GM18858 (cell line): Measurements from ENCODE around the gene DOCK2.

ENCODE experiments used
- ATAC-seq: cut with Tn5 transposase; IDR thresholded peaks from one replicate; pipeline ENCODE4 v1.9.1; 2021; ENCODE audit not compliant: unreplicated experiment

The DOCK2 gene

DNA sequence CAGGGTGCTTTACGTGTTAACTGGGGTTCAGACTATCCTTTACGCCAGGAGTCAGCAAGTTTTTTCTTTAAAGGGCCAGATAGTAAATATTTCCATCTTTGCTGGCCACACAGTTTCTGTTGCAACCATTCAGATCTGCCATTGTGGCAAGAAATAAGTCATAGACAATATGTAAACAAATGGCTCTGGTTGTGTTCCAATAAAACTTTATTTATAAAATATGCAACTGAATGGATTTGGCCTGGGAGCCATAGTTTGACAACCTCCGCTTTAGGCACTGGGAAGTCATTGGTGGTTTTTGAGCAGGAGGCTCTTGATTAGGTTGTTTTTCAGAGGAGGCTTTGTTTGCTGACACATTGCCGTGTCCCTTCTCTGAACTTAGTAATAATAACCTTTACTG is 252.5 kb downstream of the DOCK2 start:
- ATAC-seq, result no peak

DNA sequence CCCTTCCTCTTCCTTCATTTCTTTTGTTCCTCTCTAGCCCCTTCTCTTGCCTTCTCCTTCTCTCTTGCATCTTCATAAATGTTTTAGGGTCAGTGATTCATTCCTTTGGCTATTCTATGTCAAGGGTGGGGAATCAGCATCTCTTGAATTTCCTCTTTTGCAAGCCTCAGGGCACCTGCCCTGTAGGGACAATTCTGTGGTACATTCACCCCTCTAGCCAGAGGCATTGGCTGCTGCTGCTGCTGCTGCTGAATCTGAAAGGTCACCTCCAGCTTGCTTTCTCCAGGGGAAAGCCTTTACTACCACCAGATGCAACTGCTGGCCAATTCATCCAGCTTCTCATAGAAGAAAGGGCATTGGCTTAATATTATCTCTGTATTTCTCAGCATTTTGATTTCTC is 255.9 kb downstream of the DOCK2 start:
- no peak for ATAC-seq

DNA sequence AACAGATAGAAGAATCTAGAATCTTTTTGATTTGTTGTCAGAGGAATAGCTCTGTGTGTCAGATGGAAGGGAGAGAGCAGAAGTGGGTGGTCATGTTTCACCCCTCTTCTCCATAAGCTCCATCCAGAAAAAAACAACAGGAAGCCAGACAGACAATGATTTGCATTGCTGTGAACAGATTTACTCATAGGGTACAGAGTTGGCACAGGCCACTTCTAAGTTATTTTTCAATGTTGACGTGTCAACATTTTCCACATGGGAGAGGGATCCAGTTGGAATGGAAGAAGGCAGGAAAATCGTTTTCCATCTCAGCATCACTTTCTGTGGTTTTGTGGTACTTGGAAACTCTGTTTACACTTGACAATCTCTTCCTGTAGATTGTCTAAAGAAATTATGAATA is 256.5 kb downstream of the DOCK2 start:
- no peak for ATAC-seq

DNA sequence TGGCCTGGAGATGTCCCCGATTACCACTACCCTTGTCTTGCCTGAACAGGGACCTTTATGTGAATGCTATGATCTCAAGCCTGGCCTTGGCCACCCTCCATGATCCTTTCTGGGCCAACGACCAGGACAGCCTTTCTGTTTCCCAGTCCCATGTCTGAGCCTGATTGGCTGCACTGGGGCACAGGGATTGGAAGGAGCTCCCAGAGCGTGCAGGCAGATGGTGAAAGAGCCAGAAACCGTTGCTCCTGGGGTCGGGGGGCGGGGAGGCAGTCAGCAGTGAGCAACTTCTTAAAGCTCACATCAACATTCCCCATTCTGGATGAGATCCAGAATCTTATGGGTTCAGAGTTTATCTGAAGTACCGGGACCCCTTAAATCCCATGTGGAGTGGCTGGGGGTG is 258.9 kb downstream of the DOCK2 start:
- no peak for ATAC-seq

DNA sequence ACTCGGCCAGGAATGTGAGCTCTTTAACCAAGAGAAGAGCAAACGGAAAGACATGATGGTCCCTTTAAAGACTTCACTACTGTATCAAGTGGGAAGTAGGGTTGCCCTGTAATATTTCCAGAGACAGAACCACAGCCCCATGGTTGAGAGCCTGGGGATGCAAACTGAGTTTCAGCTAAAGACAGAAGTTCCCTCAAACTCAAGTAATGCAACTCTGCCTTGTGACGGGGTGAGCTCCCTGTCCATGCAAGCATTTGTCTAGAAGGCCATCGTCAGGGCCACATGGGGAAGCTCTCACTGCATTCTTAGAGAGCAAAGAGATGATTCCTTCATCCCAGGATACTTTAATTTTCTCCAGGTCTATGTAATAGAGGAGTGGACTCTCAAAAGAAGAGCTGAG is 260.4 kb downstream of the DOCK2 start:
- no peak for ATAC-seq

DNA sequence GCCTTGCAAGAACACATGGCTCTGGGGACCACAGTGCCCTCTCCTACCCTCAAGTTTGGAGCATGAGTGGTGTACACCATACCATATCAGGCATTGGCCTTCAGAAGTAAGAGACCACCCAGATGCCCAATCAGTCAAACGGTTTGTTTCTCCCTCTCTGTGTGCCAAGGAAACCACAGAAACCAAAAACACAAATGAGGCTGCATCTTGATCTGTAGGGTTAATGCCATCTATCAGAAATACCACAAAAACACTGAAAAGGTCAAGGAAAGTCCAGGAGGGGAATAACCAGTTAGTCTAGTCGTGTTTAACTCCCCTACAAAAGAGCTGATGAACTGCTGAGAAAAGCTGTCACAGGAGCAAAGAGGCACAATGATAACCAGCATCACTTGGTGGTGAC is 264.8 kb downstream of the DOCK2 start:
- no peak for ATAC-seq

DNA sequence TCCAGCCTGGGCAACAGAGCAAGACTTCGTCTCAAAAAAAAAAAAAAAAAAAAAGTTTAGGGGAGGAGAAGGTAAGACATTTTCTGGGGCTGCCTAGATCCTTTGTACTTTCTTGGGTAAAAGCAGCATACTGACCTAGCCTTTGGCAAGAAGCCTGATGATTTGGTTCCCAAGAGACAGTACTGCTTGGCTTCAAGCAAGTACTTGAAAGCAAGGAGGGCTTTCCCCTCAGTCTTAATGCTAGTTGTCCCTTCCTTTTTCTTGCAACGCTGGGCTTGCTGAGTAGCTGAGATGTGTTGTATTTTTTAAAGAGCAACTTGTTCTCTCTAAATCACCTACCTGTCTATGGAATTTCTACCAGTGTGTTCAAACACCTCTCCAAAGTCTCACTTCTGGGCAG is 267.0 kb downstream of the DOCK2 start:
- no peak for ATAC-seq

DNA sequence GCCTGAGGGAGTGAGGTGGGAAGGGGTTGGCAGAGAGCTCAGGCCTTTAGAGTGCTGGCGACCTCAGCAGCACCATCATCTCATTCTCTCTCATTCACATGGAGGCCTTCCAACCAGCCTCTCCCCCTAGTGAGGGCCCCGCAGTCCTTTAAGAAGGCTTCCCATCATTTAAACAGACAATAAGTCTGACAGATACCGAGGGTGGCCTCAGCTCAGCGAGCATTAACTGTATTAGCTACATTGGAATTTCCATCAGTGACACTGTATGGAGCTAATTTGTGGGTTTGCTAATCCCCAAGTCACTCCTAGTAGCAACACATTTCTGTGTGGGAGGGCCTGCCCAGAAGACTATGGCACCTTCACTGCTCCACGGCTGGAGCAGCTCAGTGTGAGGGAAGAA is 267.4 kb downstream of the DOCK2 start:
- ATAC-seq, result no peak

DNA sequence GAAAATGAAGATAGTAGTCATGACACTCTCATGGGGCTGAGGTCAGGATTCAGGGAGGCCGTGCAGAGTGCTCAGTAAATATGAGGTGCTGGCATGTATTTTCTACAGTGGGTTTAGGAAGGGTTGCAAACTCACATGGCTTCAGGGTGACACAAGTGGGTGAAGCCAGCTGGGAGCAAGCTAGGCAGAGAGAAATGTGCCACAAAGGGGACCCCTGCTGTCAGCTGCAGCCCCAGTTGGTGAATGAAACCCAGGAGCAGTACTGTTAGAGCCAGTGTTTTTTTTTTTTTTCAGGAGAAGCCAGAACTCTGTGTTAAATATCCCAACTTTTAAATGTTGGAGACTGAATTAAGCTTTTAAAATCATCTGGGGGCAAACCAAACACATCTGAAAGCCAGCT is 267.9 kb downstream of the DOCK2 start:
- no peak for ATAC-seq

DNA sequence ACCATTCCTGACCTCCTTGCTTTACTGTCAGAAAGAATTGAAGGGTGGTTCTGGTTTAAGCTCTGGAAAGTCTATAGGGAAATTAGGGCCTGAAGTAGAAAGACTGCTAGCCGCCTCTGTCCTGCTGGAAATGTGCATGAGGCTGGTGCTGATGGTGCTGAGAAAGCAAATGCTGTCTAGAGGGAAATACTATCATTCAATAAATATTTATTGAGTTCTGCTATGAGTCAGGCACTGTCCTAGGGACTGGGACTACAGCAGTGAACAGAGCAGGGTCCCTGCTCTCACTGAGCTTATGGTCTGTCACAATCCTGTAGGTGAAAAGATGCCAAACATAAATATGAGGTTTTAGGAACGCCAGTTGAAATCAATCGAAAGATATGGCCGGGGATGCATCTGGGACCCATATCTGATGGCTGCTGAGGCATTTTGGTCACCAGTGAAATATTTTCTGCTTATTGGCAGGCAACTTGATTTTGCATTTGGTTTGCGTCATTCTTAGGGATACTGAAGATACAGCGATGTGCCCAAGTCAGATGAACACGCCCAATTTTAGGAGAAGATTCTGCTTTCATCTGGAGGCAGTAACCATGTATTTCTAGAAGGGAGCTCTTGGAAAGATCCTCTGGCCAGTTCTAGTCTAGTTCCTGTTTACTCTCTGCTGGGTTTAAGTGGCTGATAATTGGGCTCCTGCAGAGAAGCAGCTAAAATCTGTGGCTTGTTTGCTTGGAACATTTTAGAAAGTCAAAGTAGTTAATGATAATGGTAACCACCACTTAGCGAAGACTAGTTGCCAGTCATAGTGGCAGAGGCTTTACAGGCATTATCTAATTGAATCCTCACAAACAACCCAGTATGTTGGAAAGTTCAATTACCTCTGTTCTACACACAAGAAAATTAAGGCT is 269.9 kb downstream of the DOCK2 start:
- ATAC-seq, result no peak

DNA sequence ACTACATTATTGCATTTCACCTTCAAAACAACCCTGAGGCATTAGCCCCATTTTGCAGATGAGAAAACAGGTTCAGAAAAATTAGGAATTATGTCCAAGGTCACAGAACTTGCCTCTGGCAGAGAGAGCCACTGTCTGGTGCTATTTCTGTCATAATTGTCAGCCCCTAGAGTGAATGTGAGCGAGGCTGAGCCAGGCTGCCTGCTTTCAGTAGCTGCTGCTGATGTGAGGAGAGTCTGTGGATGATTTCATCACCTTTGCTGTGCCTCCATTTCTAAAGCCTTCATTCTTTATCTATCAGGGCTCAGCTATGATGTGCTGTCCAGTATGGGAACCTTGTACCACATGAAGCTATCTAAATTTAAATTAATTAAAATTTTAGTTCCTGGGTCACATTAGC is 271.8 kb downstream of the DOCK2 start:
- ATAC-seq, result no peak

DNA sequence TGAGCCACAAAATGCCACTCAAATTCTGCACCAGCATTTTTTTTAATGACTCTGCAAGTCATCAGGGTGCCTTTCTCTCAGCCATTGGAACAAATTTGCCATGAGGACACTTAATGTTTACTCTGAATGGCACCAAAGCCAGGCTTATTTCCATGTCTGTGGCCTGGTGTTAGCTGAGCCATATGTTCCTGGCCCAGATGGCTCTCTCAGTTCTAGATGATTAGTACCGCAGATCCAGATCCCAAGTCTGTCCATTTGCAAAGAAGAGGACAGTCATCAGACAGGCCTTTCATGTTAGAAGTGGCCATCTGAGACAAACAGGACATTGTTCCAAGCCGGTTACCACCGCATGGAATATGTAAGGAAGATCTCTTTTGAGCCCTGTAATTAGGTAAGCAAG is 272.9 kb downstream of the DOCK2 start:
- no peak for ATAC-seq

DNA sequence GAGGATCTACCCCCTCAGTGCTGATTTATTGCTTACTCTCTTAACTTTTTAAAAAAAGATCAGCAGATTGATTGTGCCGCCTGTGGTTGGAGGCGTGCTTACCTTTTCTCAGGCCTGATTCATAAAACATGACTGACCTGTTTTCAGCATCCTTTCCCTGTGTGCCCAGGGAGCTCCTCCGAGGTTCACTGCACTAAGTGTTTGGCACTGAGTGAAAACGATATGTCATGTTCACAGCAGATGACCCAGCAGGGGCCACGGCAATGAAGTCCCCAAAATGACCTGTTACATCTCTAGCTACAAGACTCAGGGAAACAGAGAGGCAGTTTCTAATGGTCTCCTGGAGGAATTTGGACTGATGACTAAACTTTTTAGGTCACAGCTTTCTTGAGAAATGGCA is 273.3 kb downstream of the DOCK2 start:
- no peak for ATAC-seq

DNA sequence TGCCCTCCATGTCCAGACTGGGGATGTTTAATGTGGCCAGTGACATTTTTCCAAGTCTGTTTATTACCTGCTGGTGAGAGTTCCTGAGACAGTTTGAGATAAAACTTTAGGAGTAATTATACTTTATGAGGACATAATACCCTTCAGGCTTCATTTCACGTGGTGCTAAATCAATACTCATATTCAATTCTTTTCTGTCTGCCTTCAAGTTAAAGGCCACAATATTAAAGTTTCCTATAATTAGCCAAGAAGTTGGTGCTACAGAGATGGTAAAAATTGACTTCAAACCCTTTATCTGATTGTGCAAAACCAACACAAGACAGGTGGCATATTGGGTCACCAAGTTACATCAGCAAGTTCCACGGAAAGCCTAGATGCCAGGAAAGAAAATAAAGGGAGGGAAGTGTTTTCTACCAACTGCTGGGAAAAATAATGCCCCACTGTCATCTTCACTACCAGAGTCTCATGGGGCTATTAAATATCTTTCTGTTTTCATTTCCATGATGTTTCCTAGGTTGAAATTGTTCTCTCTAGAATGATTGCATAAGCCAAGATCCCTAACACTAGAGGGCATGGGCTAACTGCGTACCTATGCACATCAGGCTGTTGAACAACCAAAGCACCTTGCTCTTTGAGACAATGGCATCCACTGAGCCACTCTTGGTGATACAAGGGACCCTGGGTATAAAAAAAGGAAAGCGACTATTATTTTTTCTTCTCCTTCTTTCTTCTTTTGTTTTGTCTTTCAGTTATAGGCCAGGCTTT is 274.6 kb downstream of the DOCK2 start:
- ATAC-seq, result no peak

DNA sequence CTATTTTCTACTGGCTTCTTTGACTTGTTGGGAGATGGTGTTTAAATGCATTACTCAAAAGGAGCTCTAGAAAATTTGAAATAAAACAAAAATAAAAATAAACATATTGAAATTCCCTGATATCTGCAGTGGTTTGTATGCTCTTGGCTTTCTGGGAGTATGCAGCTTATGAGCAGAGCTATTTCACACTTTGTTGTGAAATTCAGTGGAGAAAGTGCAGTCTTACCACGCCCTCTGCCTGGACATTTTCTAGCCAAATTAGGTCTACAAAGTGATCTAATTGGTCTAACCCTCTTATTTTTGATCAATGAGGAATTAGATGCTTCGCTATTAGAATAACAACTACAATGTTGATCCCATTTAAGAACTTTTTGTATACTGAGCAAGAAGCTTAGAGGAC is 276.4 kb downstream of the DOCK2 start:
- no peak for ATAC-seq

DNA sequence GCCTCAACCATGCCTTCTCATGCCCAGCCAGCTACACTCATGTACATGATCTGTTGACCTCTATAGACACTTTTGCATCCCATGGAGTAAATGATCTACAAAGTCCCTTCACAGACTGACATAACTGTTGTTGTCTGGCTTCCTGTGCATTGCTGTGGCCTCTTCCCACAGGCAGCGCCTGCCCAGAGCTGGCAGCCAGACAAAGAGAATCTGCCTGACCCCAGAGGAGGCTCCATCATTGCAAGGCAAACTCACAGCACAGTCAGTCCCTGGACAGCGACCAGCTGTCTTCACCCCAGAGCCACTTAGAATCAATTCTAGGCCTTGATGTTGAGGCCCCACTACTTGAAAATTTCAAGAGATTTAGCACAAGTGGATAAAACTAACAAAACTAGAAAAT is 277.7 kb downstream of the DOCK2 start:
- no peak for ATAC-seq

DNA sequence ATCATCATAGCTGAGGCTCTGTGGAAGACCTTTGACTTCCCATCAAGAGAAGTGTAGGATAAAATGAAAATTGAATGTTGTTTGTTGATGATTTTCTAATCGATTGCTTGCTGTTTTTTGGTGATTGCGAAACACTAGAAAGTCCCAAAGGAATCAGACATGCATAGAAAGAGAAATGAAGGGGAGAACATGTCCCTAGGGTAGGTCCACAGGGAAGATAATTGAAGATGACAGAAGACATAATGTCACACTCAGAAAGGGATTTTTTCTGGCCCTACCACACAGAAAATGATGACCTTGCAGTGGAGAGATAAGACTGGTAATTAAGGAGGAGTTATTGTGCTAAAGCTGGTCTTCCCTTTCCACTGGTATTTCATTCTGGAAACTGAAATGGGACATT is 280.4 kb downstream of the DOCK2 start:
- no peak for ATAC-seq

DNA sequence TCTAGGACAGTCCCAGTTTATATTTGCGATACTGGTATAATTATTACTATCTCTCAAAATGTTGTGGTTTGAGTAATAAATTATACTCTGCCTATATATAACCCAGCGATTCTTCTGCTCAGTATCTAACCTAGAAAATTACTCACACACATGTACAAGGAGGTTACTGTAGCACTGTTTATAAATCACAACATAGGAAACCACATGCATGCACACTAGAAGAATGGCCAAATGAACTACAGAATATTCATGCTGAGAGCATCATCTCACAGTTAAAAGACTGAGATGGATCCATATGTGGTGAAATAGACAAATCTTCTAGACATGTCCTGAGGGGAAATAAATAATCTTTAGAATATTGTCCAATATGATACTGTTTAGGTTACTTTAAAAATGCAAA is 281.2 kb downstream of the DOCK2 start:
- no peak for ATAC-seq

DNA sequence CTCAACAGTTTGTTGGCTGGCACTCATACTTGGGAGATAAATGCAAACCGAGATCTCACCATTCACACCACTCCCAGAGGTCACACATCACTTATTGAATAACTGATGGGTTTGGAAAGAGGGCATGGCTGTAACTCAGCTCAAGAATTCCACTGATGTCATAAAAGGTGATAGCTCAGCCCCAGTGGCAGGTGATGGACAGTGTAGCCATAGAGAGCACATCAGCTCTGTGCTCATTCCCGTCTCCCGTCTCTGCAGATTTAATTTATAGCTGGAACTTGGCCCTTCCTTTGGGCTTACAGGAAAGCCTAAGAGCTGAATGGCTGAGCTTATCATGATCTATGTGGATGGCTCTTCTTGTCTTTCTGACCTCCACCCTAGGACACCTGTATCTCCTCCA is 283.4 kb downstream of the DOCK2 start:
- ATAC-seq, result no peak

DNA sequence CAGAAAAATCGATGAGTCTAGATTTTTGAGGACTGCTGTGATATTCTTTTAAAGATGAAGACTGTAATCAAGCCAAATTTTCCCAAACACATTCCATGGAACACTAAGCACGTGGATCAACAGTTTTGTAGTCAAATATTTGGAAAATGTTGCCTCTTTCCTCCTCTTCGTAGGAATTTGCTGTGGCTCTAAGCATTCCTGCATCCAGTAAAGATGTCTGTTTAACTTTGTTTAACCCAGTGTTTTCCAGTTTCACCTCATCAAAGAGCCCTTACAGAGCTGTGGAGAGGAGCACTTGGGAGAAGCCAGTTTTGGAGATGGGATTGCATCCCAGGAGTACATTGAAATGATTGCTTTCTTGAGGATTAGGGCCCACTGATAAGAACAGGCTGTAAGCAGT is 284.3 kb downstream of the DOCK2 start:
- no peak for ATAC-seq

DNA sequence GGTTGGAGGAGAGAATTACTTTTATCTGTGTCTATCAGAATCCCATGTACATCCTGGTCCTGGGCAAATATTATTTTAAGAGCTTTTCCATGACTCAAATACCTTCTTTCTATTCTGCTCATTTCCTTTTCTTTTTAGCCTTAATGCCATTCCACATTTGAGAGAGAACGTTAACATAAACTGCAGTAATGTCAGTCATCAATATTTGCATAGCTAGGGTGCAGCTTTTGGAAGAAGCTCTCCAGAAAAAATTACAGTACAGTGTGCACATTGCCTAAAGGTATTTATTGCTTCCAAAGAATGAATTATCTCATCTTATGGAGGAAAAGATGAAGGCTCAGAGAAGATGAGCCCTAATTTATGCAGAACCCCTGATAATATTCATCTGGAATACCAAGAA is 284.9 kb downstream of the DOCK2 start:
- ATAC-seq, result no peak

DNA sequence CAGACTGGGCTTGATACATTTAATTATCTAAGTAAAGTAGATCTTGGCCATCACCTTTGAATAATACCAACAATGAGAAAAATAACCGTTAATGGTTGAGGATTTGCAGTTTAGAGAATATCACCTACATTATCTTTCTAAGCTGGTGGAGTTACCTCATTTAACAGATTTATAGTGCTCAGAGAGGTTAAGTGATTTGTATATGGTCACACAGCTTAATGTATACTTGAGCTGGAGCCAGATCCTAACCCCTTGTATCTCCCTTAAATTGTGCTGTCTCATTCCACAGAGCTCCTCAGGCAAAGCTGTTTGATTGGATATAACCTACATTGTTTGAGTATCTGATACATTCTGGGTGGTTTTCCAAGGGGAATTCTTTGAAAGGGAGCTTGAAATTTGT is 285.4 kb downstream of the DOCK2 start:
- no peak for ATAC-seq
